Naive B cell (primary cell): ENCODE results near the gene IFNE. TPM values are rescaled to one million over a fixed set of nuclear protein-coding genes. Genes with fewer than 3 reads are reported as not detected.
A peak's percentile ranks its signal among the peaks of the same experiment; 100 is the strongest.

ENCODE experiments used
- ATAC-seq, 2 donors: fragments of 150-1000 bp; cut with Tn5 transposase; 2 replicates each; pipeline ENCODE4 v1.10.0; 2021; ENCODE audit warnings: low read depth in 2 of 2, mild to moderate bottlenecking in 2 of 2, moderate library complexity in 2 of 2
- DNase-seq: peaks from one replicate; pipeline ENCODE4 v3.0.0; 2022
- H3K27ac Mint-ChIP-seq, 6 donors: one replicate each; pipeline ENCODE4 v1.8.0; 2020 to 2022; ENCODE audit warnings: mild to moderate bottlenecking in 6 of 6, mixed read lengths in 6 of 6, moderate library complexity in 5 of 6, inconsistent platforms in 2 of 6
- H3K27me3 Mint-ChIP-seq, 3 donors: one replicate each; pipeline ENCODE4 v1.8.0; 2021 to 2022; ENCODE audit warnings: mixed read lengths in 3 of 3, mild to moderate bottlenecking in 1 of 3
- H3K36me3 Mint-ChIP-seq, 2 donors: one replicate each; pipeline ENCODE4 v1.8.0; 2020 to 2022; ENCODE audit warnings: mixed read lengths in 2 of 2, inconsistent platforms in 1 of 2, mild to moderate bottlenecking in 1 of 2
- H3K4me1 Mint-ChIP-seq, 3 donors: one replicate each; pipeline ENCODE4 v1.8.0; 2020 to 2022; ENCODE audit warnings: mixed read lengths in 3 of 3, inconsistent platforms in 1 of 3, mild to moderate bottlenecking in 1 of 3, moderate library complexity in 1 of 3
- H3K4me3 Mint-ChIP-seq, 8 donors: one replicate each; pipeline ENCODE4 v1.8.0; 2020 to 2022; ENCODE audit warnings: mild to moderate bottlenecking in 8 of 8, mixed read lengths in 8 of 8, moderate library complexity in 8 of 8, inconsistent platforms in 2 of 8
- H3K9me3 Mint-ChIP-seq, 7 donors: one replicate each; pipeline ENCODE4 v1.8.0; 2020 to 2022; ENCODE audit warnings: mixed read lengths in 7 of 7, mild to moderate bottlenecking in 5 of 7, inconsistent platforms in 2 of 7, moderate library complexity in 1 of 7
- polyA plus RNA-seq, 6 donors: library from polyadenylated mRNA; unstranded; fragments of 300-500 nt; fragmentation: Illumina TruSeq; gene quantifications; one replicate each; pipeline ENCODE4 v1.2.3, GENCODE V29; 2021; ENCODE audit warnings: low read depth in 6 of 6

IFNE gene
- polyA plus RNA-seq, 6 donors from 2014 or later, result not detected

DNA sequence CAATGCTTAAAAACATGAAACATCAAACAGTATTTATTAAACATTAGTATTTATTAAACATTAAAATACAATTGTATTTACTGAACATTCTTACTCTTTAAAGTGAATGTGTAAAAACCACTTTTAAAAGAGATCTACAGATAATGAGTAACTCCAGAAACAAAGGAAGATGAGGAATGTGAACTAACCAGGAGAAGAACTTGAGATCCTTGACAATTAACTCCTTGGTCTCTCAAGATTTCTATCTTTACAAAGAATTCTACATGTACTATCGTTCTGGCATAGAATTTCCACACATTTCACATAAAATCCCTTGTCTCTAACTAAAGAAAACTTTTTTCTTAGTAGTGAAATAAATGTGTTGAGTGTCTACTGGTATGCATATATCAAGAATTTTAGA is 28.7 kb upstream of the IFNE start:
- Mint-ChIP-seq H3K27ac (no peak overlapping the region), H3K4me3 (no peak overlapping the region), H3K27me3 (peaks cover 0 to 16% (median 10%) of the 10 kb centered on the region in 3 donors), H3K4me1 (peaks cover 0 to 1% (median 0%) of the 10 kb centered on the region in 3 donors), H3K9me3 (no peaks in the 10 kb centered on the region), H3K36me3 (no peaks in the 10 kb centered on the region)
- DNase-seq, result no peak
- no peak for ATAC-seq

DNA sequence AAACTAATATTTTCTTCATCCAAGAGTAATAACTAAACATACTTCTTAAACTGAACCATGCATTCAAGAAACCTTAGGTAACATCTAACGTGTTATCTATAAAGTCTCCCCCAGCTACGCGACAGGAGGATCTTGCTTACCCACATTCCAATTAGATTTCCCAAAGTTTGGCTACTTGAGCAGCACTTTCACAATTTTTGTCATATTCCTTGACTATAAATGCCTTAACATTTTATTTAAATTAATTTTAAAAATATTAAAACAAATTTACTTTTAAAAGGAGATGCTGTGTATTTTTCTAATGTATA is 25.3 kb upstream of the IFNE start:
- Mint-ChIP-seq H3K4me3 (no peak overlapping the region), H3K4me1 (peaks cover 0 to 2% (median 0%) of the 10 kb centered on the region in 3 donors), H3K27me3 (peaks cover 0 to 16% (median 10%) of the 10 kb centered on the region in 3 donors), H3K9me3 (no peaks in the 10 kb centered on the region), H3K27ac (no peak overlapping the region), H3K36me3 (no peaks in the 10 kb centered on the region)
- DNase-seq (no peak), ATAC-seq (no peak)

DNA sequence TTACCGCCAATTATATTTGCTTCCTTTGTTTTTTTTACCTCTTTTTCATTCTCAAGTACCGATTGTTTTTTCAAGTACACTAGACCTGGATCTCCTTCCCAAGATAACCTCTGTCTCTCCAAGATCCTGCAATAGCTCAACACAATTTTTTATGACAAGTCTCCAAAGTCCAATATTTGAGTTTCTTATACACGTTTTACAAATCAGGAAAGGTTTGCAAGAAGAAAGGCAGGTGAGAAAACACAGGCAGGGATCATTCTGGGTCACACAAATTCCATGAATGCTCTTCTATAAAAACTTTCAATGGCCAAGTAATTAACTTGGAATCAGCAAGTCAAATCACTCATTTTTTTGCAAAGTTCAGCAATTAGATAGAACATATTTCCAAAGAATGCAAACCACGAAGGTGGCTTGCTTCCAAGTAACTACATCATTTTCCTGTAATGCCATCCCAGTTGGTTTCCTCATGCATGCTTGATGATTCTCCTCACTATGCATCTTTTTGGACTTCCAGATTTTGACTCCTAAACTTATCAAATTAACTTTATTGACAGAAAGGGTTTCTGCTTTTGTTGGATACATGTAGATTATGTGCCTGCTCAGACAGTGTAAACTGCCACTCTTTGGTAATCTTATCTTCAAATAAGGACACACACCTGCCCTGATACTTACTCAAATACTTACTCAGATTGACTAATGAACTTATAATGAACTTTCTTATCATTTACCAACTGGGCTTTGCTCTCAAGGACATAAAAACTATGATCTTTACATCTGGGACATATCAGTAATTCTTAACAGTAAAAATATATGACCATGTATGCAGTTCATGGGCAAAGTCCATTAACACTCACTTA is 24.7 kb upstream of the IFNE start:
- ATAC-seq (no peak), DNase-seq (no peak)
- no peaks in the 10 kb centered on the region for H3K9me3 Mint-ChIP-seq
- H3K4me3 Mint-ChIP-seq, result no peak overlapping the region
- H3K4me1 Mint-ChIP-seq, result peaks cover 0 to 2% (median 0%) of the 10 kb centered on the region in 3 donors
- no peak overlapping the region for H3K27ac Mint-ChIP-seq
- H3K36me3 Mint-ChIP-seq, result no peaks in the 10 kb centered on the region
- H3K27me3 Mint-ChIP-seq, result peaks cover 0 to 16% (median 10%) of the 10 kb centered on the region in 3 donors

DNA sequence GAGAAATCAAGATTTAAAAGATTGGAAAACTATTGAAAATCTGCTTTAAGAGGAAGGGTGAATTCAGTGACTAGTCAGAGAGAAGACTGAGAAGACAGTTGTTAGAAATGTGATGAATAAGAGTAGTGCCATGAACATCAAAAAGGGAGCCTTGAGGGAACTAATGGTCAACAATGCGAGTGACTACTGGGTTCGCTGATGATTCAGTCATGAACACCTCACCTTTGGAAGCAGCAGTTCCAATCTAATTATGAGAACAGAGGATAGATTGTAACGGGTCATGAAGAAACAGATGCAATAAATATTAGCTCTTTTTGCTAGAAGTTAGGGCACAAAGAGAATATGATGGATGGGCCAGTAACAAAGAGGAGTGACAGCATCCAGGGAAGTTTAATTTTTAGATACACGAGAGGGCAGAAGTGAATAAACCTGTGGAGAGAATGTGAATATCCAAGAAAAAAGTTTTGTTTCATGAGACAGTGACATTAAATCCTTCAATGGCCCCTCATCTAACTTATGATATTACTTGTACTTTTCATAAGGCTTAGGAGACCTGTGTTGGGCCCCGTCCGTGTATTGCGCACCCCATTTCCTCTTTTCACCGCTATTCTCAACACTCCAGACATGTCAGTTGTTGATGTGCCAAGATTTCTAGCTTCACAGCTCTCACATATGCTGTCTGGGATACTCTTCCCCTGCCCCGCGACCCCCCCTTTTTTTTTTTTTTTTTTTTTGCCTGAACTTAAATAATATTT is 23.5 kb upstream of the IFNE start:
- Mint-ChIP-seq H3K36me3 (no peaks in the 10 kb centered on the region), H3K4me1 (peaks cover 0 to 2% (median 0%) of the 10 kb centered on the region in 3 donors), H3K4me3 (no peak overlapping the region), H3K9me3 (no peaks in the 10 kb centered on the region), H3K27me3 (peaks cover 0 to 16% (median 10%) of the 10 kb centered on the region in 3 donors), H3K27ac (no peak overlapping the region)
- DNase-seq (no peak), ATAC-seq (no peak)

DNA sequence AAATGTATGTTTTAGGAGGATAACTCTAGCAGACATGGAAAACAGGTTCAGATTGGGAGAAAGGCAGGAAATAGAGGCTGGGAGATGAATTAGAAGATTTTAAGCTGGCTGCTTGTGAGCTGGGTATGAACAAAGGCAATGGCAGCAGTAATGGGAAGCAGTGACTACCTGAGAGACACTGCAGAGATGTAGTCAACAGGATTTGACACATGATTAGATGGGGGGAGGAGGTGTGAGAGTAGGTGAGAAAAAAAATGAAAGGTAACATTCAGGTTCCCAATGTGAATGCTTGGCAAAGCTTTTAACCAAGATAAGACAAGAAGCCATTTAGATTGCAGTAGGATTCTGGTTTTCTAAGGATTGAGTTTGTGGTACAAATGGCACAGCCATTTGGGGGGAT is 22.8 kb upstream of the IFNE start:
- Mint-ChIP-seq H3K4me1 (peaks cover 0 to 2% (median 0%) of the 10 kb centered on the region in 3 donors), H3K27me3 (peaks cover 3 to 16% (median 10%) of the 10 kb centered on the region in 3 donors), H3K4me3 (no peak overlapping the region), H3K9me3 (no peaks in the 10 kb centered on the region), H3K36me3 (no peaks in the 10 kb centered on the region), H3K27ac (no peak overlapping the region)
- DNase-seq (no peak), ATAC-seq (no peak)

DNA sequence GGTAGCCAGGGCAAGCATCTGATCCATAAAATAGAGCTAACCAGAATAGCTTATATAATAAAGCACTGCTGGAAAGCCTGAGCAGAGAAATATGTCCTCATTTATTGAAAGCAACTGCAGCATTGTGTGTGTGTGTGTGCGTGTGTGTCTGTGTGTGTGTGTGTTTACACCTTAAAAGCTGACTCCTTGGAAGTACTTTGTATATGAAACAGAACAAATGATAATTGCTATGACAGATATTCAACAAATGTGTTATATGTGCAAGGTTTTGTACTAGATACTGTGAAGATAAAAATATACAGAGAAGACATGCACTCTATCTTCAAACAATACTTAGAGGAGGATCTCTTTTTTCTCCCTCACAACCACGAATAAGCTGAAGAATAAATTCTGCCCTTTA is 22.0 kb upstream of the IFNE start:
- Mint-ChIP-seq H3K27ac (no peak overlapping the region), H3K4me3 (no peak overlapping the region), H3K9me3 (no peaks in the 10 kb centered on the region), H3K36me3 (no peaks in the 10 kb centered on the region), H3K27me3 (peaks cover 7 to 16% (median 10%) of the 10 kb centered on the region in 3 donors), H3K4me1 (peaks cover 0 to 2% (median 0%) of the 10 kb centered on the region in 3 donors)
- ATAC-seq (no peak), DNase-seq (no peak)

DNA sequence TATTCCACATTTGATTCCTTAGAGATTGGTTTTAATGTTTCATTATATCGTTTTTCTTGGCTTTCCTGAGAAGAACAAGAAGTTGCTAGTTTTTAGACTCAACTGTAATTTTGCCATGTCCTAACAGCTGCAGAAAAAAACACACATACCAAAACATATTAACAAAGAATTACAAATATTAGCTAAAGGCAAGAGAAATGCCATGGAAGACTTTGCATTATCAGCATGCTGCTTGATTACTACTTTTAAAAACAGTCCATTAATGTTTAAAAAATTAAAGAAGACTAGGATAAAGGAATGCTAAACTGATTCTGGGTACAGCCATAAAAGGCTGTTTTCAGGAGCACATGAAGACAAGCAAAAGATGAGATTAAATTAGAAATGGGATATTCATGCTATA is 20.5 kb upstream of the IFNE start:
- Mint-ChIP-seq H3K27ac (no peak overlapping the region), H3K9me3 (no peaks in the 10 kb centered on the region), H3K4me3 (no peak overlapping the region), H3K36me3 (no peaks in the 10 kb centered on the region), H3K4me1 (peaks cover 0 to 2% (median 0%) of the 10 kb centered on the region in 3 donors), H3K27me3 (peaks cover 8 to 10% (median 10%) of the 10 kb centered on the region in 3 donors)
- DNase-seq, result no peak
- no peak for ATAC-seq

DNA sequence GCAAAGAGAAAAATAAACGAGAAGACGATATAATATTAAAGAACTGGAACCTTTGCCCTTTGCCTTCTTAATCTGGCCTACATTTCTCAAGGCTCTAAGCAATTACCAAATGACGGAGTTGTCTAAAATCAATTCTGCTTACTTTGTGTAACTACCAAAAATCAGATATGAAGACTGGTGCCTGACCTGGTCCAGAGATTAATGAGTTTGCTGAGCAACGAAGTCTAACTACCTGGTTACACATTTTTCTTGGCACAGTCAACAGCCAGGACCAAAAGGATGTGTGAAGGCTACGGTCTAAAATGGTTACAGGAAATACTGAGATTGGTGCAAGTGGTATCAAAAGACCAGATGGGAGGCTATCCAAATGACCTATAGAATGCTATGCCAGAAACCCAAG is 17.8 kb upstream of the IFNE start:
- DNase-seq, result no peak
- Mint-ChIP-seq H3K36me3 (no peaks in the 10 kb centered on the region), H3K27me3 (peaks cover 5 to 20% (median 7%) of the 10 kb centered on the region in 3 donors), H3K27ac (no peak overlapping the region), H3K9me3 (no peaks in the 10 kb centered on the region), H3K4me3 (no peak overlapping the region), H3K4me1 (no peaks in the 10 kb centered on the region)
- no peak for ATAC-seq

DNA sequence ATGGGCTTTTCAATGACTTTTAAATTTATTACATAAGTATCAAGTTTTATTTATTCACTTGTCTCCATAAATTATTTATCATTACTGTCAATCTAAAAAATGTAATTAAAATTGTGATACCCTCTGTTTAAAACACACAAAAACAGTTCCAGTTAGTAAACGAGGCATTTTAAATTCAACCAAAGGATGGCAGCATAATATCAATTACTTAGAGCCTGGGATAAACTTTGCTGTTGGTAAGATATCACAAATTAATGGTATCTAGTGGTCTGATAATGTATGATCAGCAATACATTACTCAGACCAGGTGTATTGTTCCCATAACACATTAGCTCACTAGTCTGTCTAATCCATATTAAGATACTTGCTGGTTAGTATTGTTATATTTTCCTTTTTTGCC is 9.6 kb upstream of the IFNE start:
- ATAC-seq, result no peak
- Mint-ChIP-seq H3K9me3 (peaks cover 0 to 2% (median 0%) of the 10 kb centered on the region in 7 donors), H3K27me3 (peaks cover 26 to 54% (median 45%) of the 10 kb centered on the region in 3 donors), H3K4me3 (no peak overlapping the region), H3K36me3 (no peaks in the 10 kb centered on the region), H3K27ac (no peak overlapping the region), H3K4me1 (no peaks in the 10 kb centered on the region)
- DNase-seq, result no peak

DNA sequence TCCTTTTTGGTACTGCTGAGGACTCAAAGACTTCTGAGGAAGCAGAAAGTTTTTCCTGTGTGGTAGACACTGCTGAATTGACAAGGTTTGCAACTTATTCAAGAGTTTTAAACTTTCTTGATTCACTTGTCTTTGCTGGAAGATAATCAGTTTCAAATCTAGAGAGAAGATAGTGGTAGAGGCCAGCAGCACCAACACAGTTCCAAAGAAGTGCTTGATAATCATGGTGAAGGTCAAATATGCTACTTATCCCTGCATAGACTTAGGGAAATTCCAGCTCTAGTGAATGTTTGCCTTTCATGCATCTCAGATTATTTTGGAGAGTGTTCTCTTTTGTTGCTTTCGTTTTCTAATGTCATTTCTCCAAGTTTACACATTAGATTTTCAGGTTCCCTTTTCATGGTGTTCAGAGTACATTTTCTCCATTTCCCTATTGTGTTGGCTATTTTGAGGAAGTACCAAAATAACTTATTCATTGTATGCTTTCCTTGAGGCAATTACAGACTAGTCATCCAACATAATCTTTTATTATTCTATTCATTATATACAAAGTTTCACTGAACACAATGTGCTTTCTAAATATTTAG is 550 bp downstream of the IFNE start:
- peaks cover 0 to 16% of the 10 kb centered on the region in 2 donors for H3K36me3 Mint-ChIP-seq
- H3K4me3 Mint-ChIP-seq, result peak overlapping the region in 1 of 8 donors; percentile 54
- peaks cover 7 to 22% (median 14%) of the 10 kb centered on the region in 7 donors for H3K9me3 Mint-ChIP-seq

DNA sequence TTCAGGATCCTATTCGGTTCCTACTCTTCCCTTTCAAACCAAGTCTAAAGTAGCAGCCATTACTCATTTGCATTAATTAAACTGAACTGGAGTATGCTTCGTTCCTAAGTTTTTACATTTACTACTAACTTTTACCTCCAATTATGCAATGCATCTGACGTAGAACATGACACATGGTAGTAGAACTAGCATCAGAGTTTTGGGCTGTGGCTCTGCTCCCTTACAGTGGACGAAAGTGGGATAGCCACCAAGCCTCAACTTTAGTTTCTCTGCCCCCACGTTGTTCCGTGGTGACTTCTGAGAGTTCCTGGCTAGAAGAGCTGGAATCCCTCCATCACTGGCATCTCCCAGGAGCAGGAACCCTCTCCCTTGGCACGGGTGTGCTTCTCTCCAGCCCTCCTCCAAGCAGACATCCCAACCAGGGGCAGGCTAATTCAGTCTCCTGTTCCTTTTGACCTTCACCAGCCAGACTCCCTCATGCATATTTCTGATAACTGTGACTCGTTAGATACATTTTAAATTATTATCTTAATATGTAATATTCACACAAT is 2.9 kb downstream of the IFNE start:
- Mint-ChIP-seq H3K36me3 (no peaks in the 10 kb centered on the region), H3K9me3 (peaks cover 0 to 4% (median 1%) of the 10 kb centered on the region in 7 donors), H3K27me3 (peaks cover 11 to 21% (median 16%) of the 10 kb centered on the region in 3 donors), H3K27ac (no peak overlapping the region), H3K4me3 (no peak overlapping the region), H3K4me1 (peaks cover 0 to 6% (median 5%) of the 10 kb centered on the region in 3 donors)
- no peak for ATAC-seq
- no peak for DNase-seq

More for the DNA sequence above, 550 bp downstream of the IFNE start:
- DNase-seq, result no peak
- ATAC-seq, result peak; percentile 46 to 65
- H3K27me3 Mint-ChIP-seq, result peaks cover 1 to 8% (median 8%) of the 10 kb centered on the region in 3 donors
- peaks cover 0 to 6% (median 5%) of the 10 kb centered on the region in 3 donors for H3K4me1 Mint-ChIP-seq
- peak overlapping the region in 1 of 6 donors; percentile 38 for H3K27ac Mint-ChIP-seq

DNA sequence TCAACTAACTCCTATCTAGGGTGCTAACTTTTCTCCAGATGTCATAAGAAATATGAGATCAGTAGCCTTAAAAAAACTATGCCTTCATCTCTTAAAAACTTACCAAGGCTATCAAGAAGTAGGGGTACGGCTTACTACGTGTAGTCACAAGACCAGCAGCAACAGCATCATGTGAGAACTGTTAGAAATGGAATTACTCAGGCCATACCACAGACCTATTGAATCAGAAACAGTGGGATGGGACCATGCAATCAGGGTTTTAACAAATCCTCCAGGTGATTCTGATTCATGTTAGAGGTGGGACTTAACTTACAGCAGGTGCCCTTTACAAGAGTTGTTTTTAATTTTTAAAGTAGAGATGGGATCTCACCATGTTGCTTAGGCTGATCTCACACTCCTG is 4.6 kb downstream of the IFNE start:
- ATAC-seq (no peak), DNase-seq (no peak)
- no peak overlapping the region for H3K4me3 Mint-ChIP-seq
- H3K9me3 Mint-ChIP-seq, result no peaks in the 10 kb centered on the region
- no peak overlapping the region for H3K27ac Mint-ChIP-seq
- no peaks in the 10 kb centered on the region for H3K36me3 Mint-ChIP-seq
- H3K4me1 Mint-ChIP-seq, result peaks cover 0 to 6% (median 5%) of the 10 kb centered on the region in 3 donors
- peaks cover 14 to 28% (median 22%) of the 10 kb centered on the region in 3 donors for H3K27me3 Mint-ChIP-seq

DNA sequence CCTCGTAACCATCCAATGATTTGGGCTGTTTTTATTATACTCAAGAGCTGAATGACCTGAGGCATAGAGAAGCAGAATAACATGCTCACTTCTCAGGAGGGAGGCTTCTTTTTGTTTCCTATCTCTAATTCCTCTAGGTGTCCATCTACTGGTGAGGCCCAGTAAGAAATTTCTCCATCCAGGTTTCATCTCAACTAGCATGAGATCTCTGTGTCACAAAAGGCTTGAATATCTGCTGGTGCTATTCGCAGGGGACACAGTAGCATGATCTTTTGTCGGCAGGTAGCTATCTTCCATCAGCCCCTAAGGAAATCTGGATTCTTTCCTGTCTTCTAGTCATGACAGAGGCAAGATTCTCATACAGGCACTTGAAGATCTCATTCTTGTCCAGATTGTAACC is 8.9 kb downstream of the IFNE start:
- no peaks in the 10 kb centered on the region for H3K9me3 Mint-ChIP-seq
- no peak overlapping the region for H3K27ac Mint-ChIP-seq
- H3K4me3 Mint-ChIP-seq, result no peak overlapping the region
- ATAC-seq (no peak), DNase-seq (no peak)
- H3K36me3 Mint-ChIP-seq, result no peaks in the 10 kb centered on the region
- peaks cover 21 to 34% (median 22%) of the 10 kb centered on the region in 3 donors for H3K27me3 Mint-ChIP-seq
- H3K4me1 Mint-ChIP-seq, result no peaks in the 10 kb centered on the region
